PC-3 (cell line): ENCODE data around the gene STEAP1B. TPM values are rescaled to one million over a fixed set of nuclear protein-coding genes. Genes with fewer than 3 reads are reported as not detected.

Experiments used
- ATAC-seq: fragments of 200-7000 bp; cut with Tn5 transposase; 2 replicates; pipeline ENCODE4 v1.9.1; 2020; ENCODE audit warnings: mild to moderate bottlenecking, moderate library complexity
- BruUV-seq: library from RNA; stranded (reverse); fragments of 400-500 nt; replicated peaks from 2 replicates; lab custom pipeline; 2021; lab: Mats Ljungman, UMichigan
- CTCF ChIA-PET: fragments of 300-600 bp; sonication (Branson Sonifier 250); formaldehyde crosslinking; loops from one replicate; lab custom pipeline; 2022; ENCODE audit warnings: antibody characterized with exemption; lab: Charles Lee
- POLR2A ChIA-PET: fragments of 300-600 bp; sonication (Branson Sonifier 250); formaldehyde crosslinking; loops from one replicate; lab custom pipeline; 2022; ENCODE audit warnings: antibody characterized with exemption; ENCODE audit not compliant: unreplicated experiment; lab: Charles Lee
- DNase-seq: peaks from one replicate; pipeline ENCODE4 v3.0.0-alpha.2; 2015
- H2AFZ ChIP-seq: fragments of 300-600 bp; sonication (generic); 2 replicates; pipeline ENCODE4 v1.6.0; 2016; ENCODE audit warnings: antibody characterized with exemption, low read length
- H3F3A ChIP-seq: fragments of 300-600 bp; sonication (generic); one replicate; pipeline ENCODE4 v1.6.0; 2017; ENCODE audit warnings: antibody characterized with exemption, low read length, control low read depth, mild to moderate bottlenecking; ENCODE audit not compliant: unreplicated experiment
- H3K27ac ChIP-seq: fragments of 300-600 bp; sonication (generic); 2 replicates; pipeline ENCODE4 v1.5.1; 2016; ENCODE audit warnings: mild to moderate bottlenecking, low read length
- H3K27me3 ChIP-seq: fragments of 300-600 bp; sonication (generic); 2 replicates; pipeline ENCODE4 v1.6.1; 2016; ENCODE audit warnings: low read length, mixed read lengths
- H3K36me3 ChIP-seq: fragments of 300-600 bp; sonication (generic); 2 replicates; pipeline ENCODE4 v1.6.1; 2016; ENCODE audit warnings: low read depth, mixed run types, low read length, mixed read lengths
- H3K4me1 ChIP-seq: fragments of 300-600 bp; sonication (generic); 2 replicates; pipeline ENCODE4 v1.5.1; 2016; ENCODE audit warnings: low read length; ENCODE audit not compliant: insufficient read depth
- H3K4me2 ChIP-seq: fragments of 300-600 bp; sonication (generic); 2 replicates; pipeline ENCODE4 v1.6.0; 2016; ENCODE audit warnings: low read length
- H3K4me3 ChIP-seq: fragments of 300-600 bp; sonication (generic); 2 replicates; pipeline ENCODE4 v1.5.1; 2016; ENCODE audit warnings: mild to moderate bottlenecking, low read length, mixed read lengths
- H3K79me2 ChIP-seq: fragments of 300-600 bp; sonication (generic); 2 replicates; pipeline ENCODE4 v1.6.1; 2017; ENCODE audit warnings: low read length, mixed read lengths
- H3K9ac ChIP-seq: fragments of 300-600 bp; sonication (generic); 2 replicates; pipeline ENCODE4 v1.6.0; 2016; ENCODE audit warnings: mild to moderate bottlenecking, low read length
- H3K9me2 ChIP-seq: fragments of 300-600 bp; sonication (generic); replicated peaks from 2 replicates; pipeline ENCODE4 v1.6.1; 2016; ENCODE audit warnings: mixed run types, low read length, mixed read lengths
- H3K9me3 ChIP-seq: fragments of 300-600 bp; sonication (generic); 2 replicates; pipeline ENCODE4 v1.6.1; 2016; ENCODE audit warnings: low read length, mixed read lengths
- H4K20me1 ChIP-seq: fragments of 300-600 bp; sonication (generic); 2 replicates; pipeline ENCODE4 v1.6.1; 2016; ENCODE audit warnings: low read length, mixed read lengths
- EZH2 ChIP-seq: fragments of 300-600 bp; sonication (generic); IDR thresholded peaks from one replicate; pipeline ENCODE4 v1.6.1; 2017; ENCODE audit warnings: antibody characterized with exemption, mild to moderate bottlenecking, low read length; ENCODE audit not compliant: unreplicated experiment
- EZH2phosphoT487 ChIP-seq: fragments of 300-600 bp; sonication (generic); IDR thresholded peaks from 2 replicates; pipeline ENCODE4 v1.6.1; 2018; ENCODE audit warnings: mild to moderate bottlenecking, antibody characterized with exemption, low read length, borderline replicate concordance
- intact Hi-C: fragments of 100-400 bp; cut with micrococcal nuclease; formaldehyde crosslinking; loops from 2 replicates; pipeline ENCODE4 v1.9.0; 2023
- total RNA-seq: library from RNA; depleted of rRNA; stranded (reverse); fragments of >200 nt; gene quantifications from 2 replicates; pipeline ENCODE4 v1.2.3, GENCODE V29; 2014
- TF ChIP-seq, protein P1 (sequence below): fragments of 300-600 bp; sonication (generic); conservative IDR thresholded peaks from 2 replicates; pipeline ENCODE4 v1.5.1; 2017; ENCODE audit warnings: antibody characterized with exemption, low read depth, mild to moderate bottlenecking, low read length

STEAP1B gene
- total RNA-seq, 1 experiment from 2014 or later = 0.47 TPM

DNA sequence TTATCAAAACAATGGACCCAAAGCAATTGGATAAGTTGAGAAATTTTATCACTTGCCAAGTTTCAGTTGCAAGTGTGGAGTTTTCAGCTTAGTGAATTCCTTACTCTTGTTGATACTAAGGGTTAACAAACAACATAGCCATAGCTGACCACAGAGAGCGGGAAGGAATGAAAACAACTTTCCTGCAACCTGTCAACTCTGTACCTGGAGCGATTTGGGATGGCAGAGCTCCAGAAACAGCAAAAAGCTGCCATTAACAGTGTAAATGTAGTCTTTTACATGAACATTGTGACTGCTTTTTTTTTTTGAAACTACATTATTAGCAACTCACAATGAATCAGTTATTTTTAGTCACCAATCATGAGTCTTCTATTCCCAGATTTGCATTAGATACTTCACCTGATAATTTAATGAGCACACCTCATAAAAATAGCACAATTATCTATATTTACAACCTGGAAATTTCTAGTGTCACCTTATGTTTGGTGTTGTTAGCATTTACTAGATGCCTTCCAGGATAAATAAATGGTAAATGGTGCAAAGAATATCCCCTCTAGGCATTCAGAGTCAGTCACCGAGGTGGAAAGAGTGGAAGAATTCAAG lies 95.5 kb downstream of the STEAP1B start:
- H3K4me3 ChIP-seq = no peak overlapping the region
- peaks cover 24% of the 10 kb centered on the region for H3K4me1 ChIP-seq
- H3K36me3 ChIP-seq = no peaks in the 10 kb centered on the region
- no peak overlapping the region for H2AFZ ChIP-seq
- no peak overlapping the region for H3K9ac ChIP-seq
- no peak for TF ChIP-seq EZH2
- TF ChIP-seq, protein P1, sequence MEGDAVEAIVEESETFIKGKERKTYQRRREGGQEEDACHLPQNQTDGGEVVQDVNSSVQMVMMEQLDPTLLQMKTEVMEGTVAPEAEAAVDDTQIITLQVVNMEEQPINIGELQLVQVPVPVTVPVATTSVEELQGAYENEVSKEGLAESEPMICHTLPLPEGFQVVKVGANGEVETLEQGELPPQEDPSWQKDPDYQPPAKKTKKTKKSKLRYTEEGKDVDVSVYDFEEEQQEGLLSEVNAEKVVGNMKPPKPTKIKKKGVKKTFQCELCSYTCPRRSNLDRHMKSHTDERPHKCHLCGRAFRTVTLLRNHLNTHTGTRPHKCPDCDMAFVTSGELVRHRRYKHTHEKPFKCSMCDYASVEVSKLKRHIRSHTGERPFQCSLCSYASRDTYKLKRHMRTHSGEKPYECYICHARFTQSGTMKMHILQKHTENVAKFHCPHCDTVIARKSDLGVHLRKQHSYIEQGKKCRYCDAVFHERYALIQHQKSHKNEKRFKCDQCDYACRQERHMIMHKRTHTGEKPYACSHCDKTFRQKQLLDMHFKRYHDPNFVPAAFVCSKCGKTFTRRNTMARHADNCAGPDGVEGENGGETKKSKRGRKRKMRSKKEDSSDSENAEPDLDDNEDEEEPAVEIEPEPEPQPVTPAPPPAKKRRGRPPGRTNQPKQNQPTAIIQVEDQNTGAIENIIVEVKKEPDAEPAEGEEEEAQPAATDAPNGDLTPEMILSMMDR = no peak
- TF ChIP-seq EZH2phosphoT487 = no peak
- H3K9me3 ChIP-seq = no peaks in the 10 kb centered on the region
- no peak overlapping the region for H3K4me2 ChIP-seq
- no TSS peak for BruUV-seq
- DNase-seq = no peak
- no peaks in the 10 kb centered on the region for H3K27me3 ChIP-seq
- H4K20me1 ChIP-seq = no peaks in the 10 kb centered on the region
- no peak overlapping the region for H3K27ac ChIP-seq
- no peaks in the 10 kb centered on the region for H3K9me2 ChIP-seq
- no peaks in the 10 kb centered on the region for H3K79me2 ChIP-seq
- H3F3A ChIP-seq = no peaks in the 10 kb centered on the region
- no peak for ATAC-seq
- ChIA-PET CTCF (no interaction called here), POLR2A (no interaction called here)
- intact Hi-C loops = loop anchor here (5.0 kb wide), 1 partner anchor 83 kb away; no protein-coding TSS in a partner anchor

- no peaks in the 10 kb centered on the region for H3F3A ChIP-seq
- no peak overlapping the region for H3K9ac ChIP-seq
- no peak for ATAC-seq
- H3K27me3 ChIP-seq = no peaks in the 10 kb centered on the region
- H3K27ac ChIP-seq = no peak overlapping the region
- H3K9me2 ChIP-seq = no peaks in the 10 kb centered on the region
- TF ChIP-seq EZH2 = no peak
- no peak for TF ChIP-seq EZH2phosphoT487
- TF ChIP-seq, protein P1 = no peak
- no peak for DNase-seq
- ChIA-PET CTCF (no interaction called here), POLR2A (no interaction called here)
- H3K36me3 ChIP-seq = no peaks in the 10 kb centered on the region
- intact Hi-C loops = loop anchor here (5.0 kb wide), 1 partner anchor 84 kb away; no protein-coding TSS in a partner anchor
- H3K4me1 ChIP-seq = peaks cover 24% of the 10 kb centered on the region
- no TSS peak for BruUV-seq
- no peak overlapping the region for H3K4me2 ChIP-seq
- H3K9me3 ChIP-seq = no peaks in the 10 kb centered on the region
- H4K20me1 ChIP-seq = no peaks in the 10 kb centered on the region
- H2AFZ ChIP-seq = no peak overlapping the region
- H3K79me2 ChIP-seq = no peaks in the 10 kb centered on the region
- H3K4me3 ChIP-seq = no peak overlapping the region
These were observed 96.6 kb downstream of the STEAP1B start for GRCh38 chr7:22403344-22403743.

- no peaks in the 10 kb centered on the region for H3K9me2 ChIP-seq
- ChIA-PET CTCF (interaction anchor here (1.0 kb wide), 1 partner anchor 293 kb away, joined by 3 read pairs; no protein-coding TSS in a partner anchor), POLR2A (no interaction called here)
- no peaks in the 10 kb centered on the region for H3K79me2 ChIP-seq
- peak overlapping the region; percentile 26 for H3K27ac ChIP-seq
- H3K4me2 ChIP-seq = no peak overlapping the region
- H3K36me3 ChIP-seq = no peaks in the 10 kb centered on the region
- no peaks in the 10 kb centered on the region for H3K27me3 ChIP-seq
- H4K20me1 ChIP-seq = no peaks in the 10 kb centered on the region
- DNase-seq = peak; percentile 11
- peaks cover 24% of the 10 kb centered on the region for H3K4me1 ChIP-seq
- H3K4me3 ChIP-seq = no peak overlapping the region
- no peaks in the 10 kb centered on the region for H3F3A ChIP-seq
- H2AFZ ChIP-seq = no peak overlapping the region
- intact Hi-C loops = loop anchor here (5.0 kb wide), 1 partner anchor 85 kb away; no protein-coding TSS in a partner anchor
- no peak overlapping the region for H3K9ac ChIP-seq
- peak; percentile 49 for ATAC-seq
- no peaks in the 10 kb centered on the region for H3K9me3 ChIP-seq
- BruUV-seq = no TSS peak
- TF ChIP-seq EZH2phosphoT487 = no peak
- no peak for TF ChIP-seq EZH2
These were observed 97.7 kb downstream of the STEAP1B start for GRCh38 chr7:22402250-22402649.
